Endodermal cell (in vitro differentiated cells): ENCODE data around the gene TMEM147. TPM values are rescaled to one million over a fixed set of nuclear protein-coding genes. Genes with fewer than 3 reads are reported as not detected.

Experiments
- DNase-seq: peaks from one replicate; pipeline ENCODE4 v3.0.0-alpha.2; 2017
- H3K27ac ChIP-seq: 2 replicates; pipeline ENCODE4 v1.5.1; 2013; ENCODE audit warnings: mild to moderate bottlenecking, low read depth, low read length, moderate library complexity
- H3K27me3 ChIP-seq: 2 replicates; pipeline ENCODE4 v1.6.1; 2013; ENCODE audit warnings: mild to moderate bottlenecking, low read length, moderate library complexity; ENCODE audit not compliant: insufficient read depth, control insufficient read depth, poor library complexity, severe bottlenecking
- H3K36me3 ChIP-seq: 2 replicates; pipeline ENCODE4 v1.7.0; 2013; ENCODE audit warnings: mild to moderate bottlenecking, low read length, moderate library complexity; ENCODE audit not compliant: control insufficient read depth, insufficient read depth
- H3K4me1 ChIP-seq: one replicate; pipeline ENCODE4 v1.7.0; 2013; ENCODE audit warnings: low read length; ENCODE audit not compliant: control insufficient read depth, insufficient read depth
- H3K4me3 ChIP-seq: 2 replicates; pipeline ENCODE4 v1.5.1; 2013; ENCODE audit warnings: mild to moderate bottlenecking, low read length, moderate library complexity
- H3K9ac ChIP-seq: 2 replicates; pipeline ENCODE4 v1.6.1; 2013; ENCODE audit warnings: mild to moderate bottlenecking, low read length, moderate library complexity; ENCODE audit not compliant: poor library complexity, severe bottlenecking; ENCODE audit errors: extremely low read depth
- H3K9me3 ChIP-seq: 2 replicates; pipeline ENCODE4 v1.6.1; 2013; ENCODE audit warnings: mild to moderate bottlenecking, low read length, moderate library complexity; ENCODE audit not compliant: control insufficient read depth
- H3K27ac Mint-ChIP-seq: 2 replicates; pipeline ENCODE4 v1.8.0; 2020; ENCODE audit warnings: mixed read lengths
- H3K27me3 Mint-ChIP-seq: 2 replicates; pipeline ENCODE4 v1.8.0; 2021; ENCODE audit warnings: mild to moderate bottlenecking, mixed read lengths; ENCODE audit not compliant: insufficient read depth
- H3K36me3 Mint-ChIP-seq: 2 replicates; pipeline ENCODE4 v1.8.0; 2020; ENCODE audit warnings: low read depth, mixed read lengths
- H3K4me1 Mint-ChIP-seq: 2 replicates; pipeline ENCODE4 v1.8.0; 2020; ENCODE audit warnings: mixed read lengths
- H3K4me3 Mint-ChIP-seq: 2 replicates; pipeline ENCODE4 v1.8.0; 2020; ENCODE audit warnings: mild to moderate bottlenecking, moderate library complexity, mixed read lengths
- H3K9me3 Mint-ChIP-seq: 2 replicates; pipeline ENCODE4 v1.8.0; 2020; ENCODE audit warnings: mild to moderate bottlenecking, mixed read lengths
- WGBS, 2 experiments: methylation state at CpG; one replicate each; pipeline versions ENCODE4 v1.1.5 to v1.1.7; 2013; ENCODE audit warnings: missing lambda C conversion rate in 2 of 2, mixed read lengths in 1 of 2; ENCODE audit not compliant: insufficient coverage in 1 of 2, insufficient read length in 1 of 2; 5-methylcytosine and 5-hydroxymethylcytosine counted together
- total RNA-seq, 2 donors: library from RNA; stranded (reverse); fragmentation: NEBNext Ultra II Directional in 1 of 2; extraction: Animal tissue kit (Norgen Biotek cat#: 25700) in 1 of 2; gene quantifications; 2 replicates in 1 of 2; 3 replicates in 1 of 2; pipeline ENCODE4 v1.2.1, GENCODE V29; 2021
- TF ChIP-seq, protein P1 (sequence below): fragments of 200-600 bp; sonication (generic); conservative IDR thresholded peaks from 2 replicates; pipeline ENCODE4 v1.5.0; 2021; ENCODE audit warnings: antibody characterized with exemption, mild to moderate bottlenecking

TMEM147 gene
- total RNA-seq, 2 donors from 2014 or later = 109 to 119 TPM

GRCh38 chr19:35557539-35558399, 12.3 kb downstream of the TMEM147 start:
- peak; percentile 100 for DNase-seq
- Histone ChIP-seq H3K9me3 (no peaks in the 10 kb centered on the region), H3K4me1 (no peaks in the 10 kb centered on the region), H3K36me3 (no peaks in the 10 kb centered on the region), H3K9ac (no peak overlapping the region), H3K4me3 (peak overlapping the region; percentile 72), H3K27ac (no peak overlapping the region), H3K27me3 (peaks cover 37% of the 10 kb centered on the region)
- peak overlapping the region; percentile 65 for H3K4me3 Mint-ChIP-seq
- 2 to 5% methylated on average over 7 to 59 of the region's 60 CpGs for WGBS, 2 experiments
- H3K4me1 Mint-ChIP-seq = no peaks in the 10 kb centered on the region
- H3K27ac Mint-ChIP-seq = peak overlapping the region; percentile 72
- no peaks in the 10 kb centered on the region for H3K36me3 Mint-ChIP-seq
- H3K27me3 Mint-ChIP-seq = peaks cover 83% of the 10 kb centered on the region
- H3K9me3 Mint-ChIP-seq = no peaks in the 10 kb centered on the region
- TF ChIP-seq, protein P1, sequence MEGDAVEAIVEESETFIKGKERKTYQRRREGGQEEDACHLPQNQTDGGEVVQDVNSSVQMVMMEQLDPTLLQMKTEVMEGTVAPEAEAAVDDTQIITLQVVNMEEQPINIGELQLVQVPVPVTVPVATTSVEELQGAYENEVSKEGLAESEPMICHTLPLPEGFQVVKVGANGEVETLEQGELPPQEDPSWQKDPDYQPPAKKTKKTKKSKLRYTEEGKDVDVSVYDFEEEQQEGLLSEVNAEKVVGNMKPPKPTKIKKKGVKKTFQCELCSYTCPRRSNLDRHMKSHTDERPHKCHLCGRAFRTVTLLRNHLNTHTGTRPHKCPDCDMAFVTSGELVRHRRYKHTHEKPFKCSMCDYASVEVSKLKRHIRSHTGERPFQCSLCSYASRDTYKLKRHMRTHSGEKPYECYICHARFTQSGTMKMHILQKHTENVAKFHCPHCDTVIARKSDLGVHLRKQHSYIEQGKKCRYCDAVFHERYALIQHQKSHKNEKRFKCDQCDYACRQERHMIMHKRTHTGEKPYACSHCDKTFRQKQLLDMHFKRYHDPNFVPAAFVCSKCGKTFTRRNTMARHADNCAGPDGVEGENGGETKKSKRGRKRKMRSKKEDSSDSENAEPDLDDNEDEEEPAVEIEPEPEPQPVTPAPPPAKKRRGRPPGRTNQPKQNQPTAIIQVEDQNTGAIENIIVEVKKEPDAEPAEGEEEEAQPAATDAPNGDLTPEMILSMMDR = no peak

GRCh38 chr19:35558400-35559280, 13.2 kb downstream of the TMEM147 start:
- no peak overlapping the region for H3K27ac Mint-ChIP-seq
- H3K4me1 Mint-ChIP-seq = no peaks in the 10 kb centered on the region
- peak overlapping the region; percentile 65 for H3K4me3 Mint-ChIP-seq
- Histone ChIP-seq H3K9ac (no peak overlapping the region), H3K9me3 (no peaks in the 10 kb centered on the region), H3K27me3 (peaks cover 37% of the 10 kb centered on the region), H3K36me3 (no peaks in the 10 kb centered on the region), H3K4me1 (no peaks in the 10 kb centered on the region), H3K27ac (no peak overlapping the region), H3K4me3 (peak overlapping the region; percentile 72)
- WGBS, 2 experiments = 47 to 65% methylated on average over 31 to 53 of the region's 53 CpGs
- no peaks in the 10 kb centered on the region for H3K9me3 Mint-ChIP-seq
- no peak for DNase-seq
- H3K36me3 Mint-ChIP-seq = no peaks in the 10 kb centered on the region
- peaks cover 80% of the 10 kb centered on the region for H3K27me3 Mint-ChIP-seq
- TF ChIP-seq, protein P1 = peak; percentile 26

- DNase-seq = no peak
- H3K4me1 ChIP-seq = no peaks in the 10 kb centered on the region
- no peak overlapping the region for H3K9ac ChIP-seq
- no peaks in the 10 kb centered on the region for H3K36me3 ChIP-seq
- no peaks in the 10 kb centered on the region for H3K4me1 Mint-ChIP-seq
- no peak overlapping the region for H3K4me3 ChIP-seq
- H3K36me3 Mint-ChIP-seq = no peaks in the 10 kb centered on the region
- 88 to 89% methylated on average over 7 to 11 of the region's 11 CpGs for WGBS, 2 experiments
- H3K27me3 ChIP-seq = peaks cover 37% of the 10 kb centered on the region
- H3K27ac ChIP-seq = no peak overlapping the region
- no peaks in the 10 kb centered on the region for H3K9me3 Mint-ChIP-seq
- TF ChIP-seq, protein P1 = no peak
- H3K27ac Mint-ChIP-seq = no peak overlapping the region
- H3K9me3 ChIP-seq = no peaks in the 10 kb centered on the region
- no peak overlapping the region for H3K4me3 Mint-ChIP-seq
- H3K27me3 Mint-ChIP-seq = peaks cover 79% of the 10 kb centered on the region
Observed at GRCh38 chr19:35559281-35559659, 13.8 kb downstream of the TMEM147 start.
